Mesendoderm (in vitro differentiated cells): ENCODE data around the gene AGAP1.
A peak's percentile ranks its signal among the peaks of the same experiment; 100 is the strongest.

Source experiments
- DNase-seq: peaks from one replicate; pipeline ENCODE4 v3.0.0; 2013
- H2AK5ac ChIP-seq: 2 replicates; pipeline ENCODE4 v1.6.1; 2013; ENCODE audit warnings: low read length, inconsistent platforms
- H2BK120ac ChIP-seq: 2 replicates; pipeline ENCODE4 v1.6.1; 2013; ENCODE audit warnings: low read depth, mild to moderate bottlenecking, low read length, moderate library complexity, mixed read lengths
- H2BK15ac ChIP-seq: replicated peaks from 2 replicates; pipeline ENCODE4 v1.6.1; 2013; ENCODE audit warnings: low read depth, mild to moderate bottlenecking, moderate library complexity
- H2BK5ac ChIP-seq: 2 replicates; pipeline ENCODE4 v1.6.1; 2013; ENCODE audit warnings: low read length, inconsistent platforms
- H3K18ac ChIP-seq: 2 replicates; pipeline ENCODE4 v1.6.1; 2013; ENCODE audit warnings: mild to moderate bottlenecking, low read length, mixed read lengths
- H3K23ac ChIP-seq: one replicate; pipeline ENCODE4 v1.6.1; 2013; ENCODE audit warnings: low read length
- H3K27ac ChIP-seq: 2 replicates; pipeline ENCODE4 v1.5.1; 2013; ENCODE audit warnings: low read depth, mild to moderate bottlenecking, inconsistent platforms, low read length, moderate library complexity
- H3K27me3 ChIP-seq: 2 replicates; pipeline ENCODE4 v1.6.1; 2013; ENCODE audit warnings: low read length, control low read depth, mild to moderate bottlenecking, inconsistent platforms; ENCODE audit not compliant: insufficient read depth, poor library complexity
- H3K36me3 ChIP-seq: 2 replicates; pipeline ENCODE4 v1.6.1; 2013; ENCODE audit warnings: low read length, inconsistent platforms; ENCODE audit not compliant: control insufficient read depth, insufficient read depth
- H3K4ac ChIP-seq: one replicate; pipeline ENCODE4 v1.6.1; 2013; ENCODE audit warnings: low read depth, mild to moderate bottlenecking, low read length, moderate library complexity
- H3K4me1 ChIP-seq: 2 replicates; pipeline ENCODE4 v1.6.1; 2013; ENCODE audit warnings: low read depth, low read length, inconsistent platforms; ENCODE audit not compliant: control insufficient read depth
- H3K4me2 ChIP-seq: 2 replicates; pipeline ENCODE4 v1.6.1; 2013; ENCODE audit warnings: low read length
- H3K4me3 ChIP-seq: 2 replicates; pipeline ENCODE4 v1.5.1; 2013; ENCODE audit warnings: mild to moderate bottlenecking, low read length
- H3K56ac ChIP-seq: one replicate; pipeline ENCODE4 v1.6.1; 2013; ENCODE audit warnings: low read length
- H3K79me1 ChIP-seq: 2 replicates; pipeline ENCODE4 v1.6.1; 2013; ENCODE audit warnings: low read length, inconsistent platforms
- H3K79me2 ChIP-seq: 2 replicates; pipeline ENCODE4 v1.6.1; 2013; ENCODE audit warnings: mild to moderate bottlenecking, low read length; ENCODE audit not compliant: control insufficient read depth, insufficient read depth
- H3K9ac ChIP-seq: 2 replicates; pipeline ENCODE4 v1.6.1; 2013; ENCODE audit warnings: low read length, inconsistent platforms
- H4K5ac ChIP-seq: one replicate; pipeline ENCODE4 v1.6.1; 2013; ENCODE audit warnings: low read length
- H4K8ac ChIP-seq: one replicate; pipeline ENCODE4 v1.6.1; 2013; ENCODE audit warnings: low read depth, mild to moderate bottlenecking, control low read depth, low read length, moderate library complexity
- WGBS: extraction: QIAGEN DNeasy Blood & Tissue Kit; methylation state at CpG from one replicate; pipeline ENCODE4 v1.1.7; 2013; ENCODE audit warnings: low lambda C conversion rate, missing lambda C conversion rate; ENCODE audit not compliant: insufficient coverage; ENCODE audit errors: extremely low coverage; 5-methylcytosine and 5-hydroxymethylcytosine counted together

Gene AGAP1

GRCh38 chr2:236169741-236170589 lies 676.1 kb downstream of the AGAP1 start:
- Histone ChIP-seq H3K56ac (no peak overlapping the region), H4K8ac (no peak overlapping the region), H3K27ac (no peak overlapping the region), H3K4ac (no peak overlapping the region), H2AK5ac (no peak overlapping the region), H3K27me3 (peaks cover 91% of the 10 kb centered on the region), H2BK120ac (no peak overlapping the region), H3K79me2 (no peaks in the 10 kb centered on the region), H2BK5ac (no peak overlapping the region), H3K79me1 (no peaks in the 10 kb centered on the region), H3K4me3 (no peak overlapping the region), H3K23ac (no peak overlapping the region), H3K4me1 (peaks cover 6% of the 10 kb centered on the region), H3K36me3 (no peaks in the 10 kb centered on the region), H3K18ac (no peak overlapping the region), H4K5ac (no peak overlapping the region), H3K9ac (no peak overlapping the region), H3K4me2 (no peak overlapping the region), H2BK15ac (no peak overlapping the region)
- no peak for DNase-seq
- no CpG with 5 or more reads among the region's 38 CpGs for WGBS

- no peaks in the 10 kb centered on the region for H3K79me2 ChIP-seq
- no peak overlapping the region for H3K4me2 ChIP-seq
- no peak overlapping the region for H4K5ac ChIP-seq
- no peak overlapping the region for H2BK5ac ChIP-seq
- no peak overlapping the region for H2BK15ac ChIP-seq
- no peak overlapping the region for H3K4me3 ChIP-seq
- H3K27me3 ChIP-seq: peaks cover 89% of the 10 kb centered on the region
- H3K4ac ChIP-seq: no peak overlapping the region
- no peak overlapping the region for H3K9ac ChIP-seq
- H3K27ac ChIP-seq: no peak overlapping the region
- H3K4me1 ChIP-seq: peaks cover 6% of the 10 kb centered on the region
- no peak overlapping the region for H2BK120ac ChIP-seq
- no peak overlapping the region for H3K56ac ChIP-seq
- H3K79me1 ChIP-seq: no peaks in the 10 kb centered on the region
- no CpG with 5 or more reads among the region's 21 CpGs for WGBS
- peak; percentile 38 for DNase-seq
- no peak overlapping the region for H3K18ac ChIP-seq
- no peaks in the 10 kb centered on the region for H3K36me3 ChIP-seq
- no peak overlapping the region for H2AK5ac ChIP-seq
- no peak overlapping the region for H4K8ac ChIP-seq
- no peak overlapping the region for H3K23ac ChIP-seq
These were observed 676.8 kb downstream of the AGAP1 start for GRCh38 chr2:236170590-236171165.

DNA sequence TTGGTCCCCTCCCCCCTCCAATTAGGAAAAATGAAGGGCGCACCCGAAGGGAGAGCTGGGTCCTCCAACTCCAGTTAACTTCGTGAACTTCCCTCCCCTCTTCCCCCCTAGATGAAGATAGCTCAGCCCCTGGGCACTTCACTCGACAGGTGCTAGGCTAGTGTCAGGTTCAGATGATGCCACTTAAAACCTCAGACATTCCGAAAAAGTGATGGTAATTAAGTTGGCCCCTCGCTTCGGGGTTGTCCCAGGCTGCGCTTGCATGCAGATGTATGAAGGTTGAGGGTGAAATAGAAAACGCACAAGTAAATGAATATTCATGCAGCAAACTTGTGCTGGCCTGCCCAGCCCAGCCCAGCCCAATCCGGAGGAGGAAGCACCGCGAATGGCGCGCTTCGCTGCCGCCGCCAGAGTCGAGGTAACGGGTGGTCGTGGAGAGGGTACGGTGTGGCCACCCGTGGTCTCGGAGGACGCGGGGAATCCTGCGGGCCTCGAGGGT lies 677.4 kb downstream of the AGAP1 start:
- no CpG with 5 or more reads among the region's 27 CpGs for WGBS
- Histone ChIP-seq H3K18ac (no peak overlapping the region), H3K9ac (no peak overlapping the region), H3K4me1 (peaks cover 6% of the 10 kb centered on the region), H3K79me1 (no peaks in the 10 kb centered on the region), H3K4me3 (no peak overlapping the region), H3K56ac (no peak overlapping the region), H2BK120ac (no peak overlapping the region), H4K5ac (no peak overlapping the region), H3K79me2 (no peaks in the 10 kb centered on the region), H3K27me3 (peaks cover 85% of the 10 kb centered on the region), H3K27ac (no peak overlapping the region), H2BK15ac (no peak overlapping the region), H3K23ac (no peak overlapping the region), H3K4me2 (no peak overlapping the region), H3K4ac (no peak overlapping the region), H2AK5ac (no peak overlapping the region), H2BK5ac (no peak overlapping the region), H3K36me3 (no peaks in the 10 kb centered on the region), H4K8ac (no peak overlapping the region)
- no peak for DNase-seq

- H3K4me1 ChIP-seq: peaks cover 6% of the 10 kb centered on the region
- no peaks in the 10 kb centered on the region for H3K79me1 ChIP-seq
- H2AK5ac ChIP-seq: no peak overlapping the region
- no peaks in the 10 kb centered on the region for H3K36me3 ChIP-seq
- no peak overlapping the region for H4K8ac ChIP-seq
- H3K79me2 ChIP-seq: no peaks in the 10 kb centered on the region
- no peak overlapping the region for H2BK120ac ChIP-seq
- no peak overlapping the region for H3K4ac ChIP-seq
- H3K23ac ChIP-seq: no peak overlapping the region
- peaks cover 80% of the 10 kb centered on the region for H3K27me3 ChIP-seq
- no peak overlapping the region for H3K56ac ChIP-seq
- H4K5ac ChIP-seq: no peak overlapping the region
- H3K18ac ChIP-seq: no peak overlapping the region
- no peak overlapping the region for H2BK5ac ChIP-seq
- WGBS: no CpG with 5 or more reads among the region's 16 CpGs
- no peak overlapping the region for H3K9ac ChIP-seq
- DNase-seq: peak; percentile 73
- H3K27ac ChIP-seq: no peak overlapping the region
- H2BK15ac ChIP-seq: no peak overlapping the region
- no peak overlapping the region for H3K4me2 ChIP-seq
- no peak overlapping the region for H3K4me3 ChIP-seq
These were observed 677.9 kb downstream of the AGAP1 start for GRCh38 chr2:236171680-236172254.

- DNase-seq: no peak
- Histone ChIP-seq H2BK120ac (no peak overlapping the region), H4K8ac (no peak overlapping the region), H3K4me2 (no peak overlapping the region), H2AK5ac (no peak overlapping the region), H3K27me3 (peaks cover 76% of the 10 kb centered on the region), H3K79me1 (no peaks in the 10 kb centered on the region), H3K23ac (no peak overlapping the region), H3K4me3 (no peak overlapping the region), H4K5ac (no peak overlapping the region), H3K9ac (no peak overlapping the region), H3K4me1 (peaks cover 6% of the 10 kb centered on the region), H3K27ac (no peak overlapping the region), H3K4ac (no peak overlapping the region), H3K18ac (no peak overlapping the region), H2BK5ac (no peak overlapping the region), H3K56ac (no peak overlapping the region), H2BK15ac (no peak overlapping the region), H3K36me3 (no peaks in the 10 kb centered on the region), H3K79me2 (no peaks in the 10 kb centered on the region)
- no CpG with 5 or more reads among the region's 46 CpGs for WGBS
These were observed 678.6 kb downstream of the AGAP1 start for GRCh38 chr2:236172255-236173035.
